Stimulated activated CD8-positive, alpha-beta memory T cell treated with anti-CD3 and anti-CD28 coated beads, Interleukin-4, amount 100 ng/mL, for 24 hours (primary cell): Measurements from ENCODE around the gene VWA3B.
"Not testable (repeated sequence)": the region's sequence is repeated elsewhere in the genome, so short reads cannot be mapped to it uniquely, and the experiment has no call there.

Experiments
- DNase-seq: peaks from one replicate; pipeline ENCODE4 v3.0.0-alpha.2; 2020; ENCODE audit warnings: low read depth

VWA3B gene

GRCh38 chr2:98253461-98254070, 166.6 kb downstream of the VWA3B start:
- no peak for DNase-seq

DNA sequence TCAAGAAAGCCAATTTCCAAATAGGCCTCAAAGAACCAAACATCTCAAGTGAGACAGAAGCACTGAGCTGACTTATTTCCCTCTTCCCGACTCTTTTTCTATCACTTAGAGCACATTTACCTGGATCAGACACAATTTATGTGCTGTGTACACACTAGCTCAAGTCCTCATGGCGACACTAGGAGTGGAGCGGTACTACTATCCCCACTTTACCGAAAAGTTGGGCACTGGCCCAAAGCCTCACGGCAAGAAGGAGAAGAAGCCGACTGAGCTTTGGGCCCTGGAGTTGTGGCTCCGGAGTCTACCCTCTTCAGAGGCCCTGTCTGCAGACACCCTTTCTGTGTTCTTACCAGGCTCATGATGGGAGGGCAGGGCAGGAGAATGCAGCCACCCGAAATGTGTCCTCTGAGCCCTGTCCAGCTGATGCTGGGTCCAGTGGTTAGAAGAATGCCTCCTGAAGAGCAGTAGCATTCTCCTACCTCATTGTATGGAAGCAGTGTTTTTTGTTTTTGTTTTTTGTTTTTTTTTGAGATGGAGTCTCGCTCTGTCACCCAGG, 167.6 kb downstream of the VWA3B start:
- no peak for DNase-seq

DNA sequence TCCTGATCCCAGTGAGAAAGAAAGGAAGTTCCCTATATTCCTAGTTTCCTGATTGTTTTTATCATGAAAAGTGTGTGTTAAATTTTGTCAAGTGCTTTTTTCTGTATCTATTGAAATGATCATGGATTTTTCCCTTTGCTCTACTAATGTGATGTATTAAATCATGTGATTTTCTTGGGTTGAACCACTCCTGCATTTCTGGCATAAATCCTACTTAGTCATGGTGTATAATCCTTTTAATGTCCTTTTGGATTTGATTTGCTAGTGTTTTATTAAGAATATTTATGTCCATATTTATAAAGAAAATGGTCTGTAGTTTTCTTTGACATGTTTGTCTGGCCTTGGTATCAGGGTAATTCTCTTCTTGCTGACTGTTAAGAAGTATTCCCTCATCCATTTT, 171.9 kb downstream of the VWA3B start:
- no peak for DNase-seq

DNA sequence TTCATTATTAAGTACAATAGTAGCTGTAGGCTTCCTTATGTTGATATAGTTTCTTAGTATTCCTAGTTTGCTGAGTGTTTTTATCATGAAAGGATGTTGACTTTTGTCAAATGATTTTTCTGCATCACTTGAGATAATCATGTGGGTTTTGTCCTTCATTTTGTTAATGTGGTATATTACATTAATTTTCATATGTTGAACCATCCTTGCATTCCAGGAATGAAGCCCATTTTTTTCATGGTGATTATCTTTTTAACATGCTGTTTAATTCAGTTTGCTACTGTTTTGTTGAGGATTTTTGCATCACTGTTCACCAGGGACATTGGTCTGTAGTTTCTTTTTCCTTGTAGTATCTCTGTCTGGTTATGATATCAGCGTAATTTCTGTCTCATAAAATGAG, 176.4 kb downstream of the VWA3B start:
- DNase-seq, result no peak

DNA sequence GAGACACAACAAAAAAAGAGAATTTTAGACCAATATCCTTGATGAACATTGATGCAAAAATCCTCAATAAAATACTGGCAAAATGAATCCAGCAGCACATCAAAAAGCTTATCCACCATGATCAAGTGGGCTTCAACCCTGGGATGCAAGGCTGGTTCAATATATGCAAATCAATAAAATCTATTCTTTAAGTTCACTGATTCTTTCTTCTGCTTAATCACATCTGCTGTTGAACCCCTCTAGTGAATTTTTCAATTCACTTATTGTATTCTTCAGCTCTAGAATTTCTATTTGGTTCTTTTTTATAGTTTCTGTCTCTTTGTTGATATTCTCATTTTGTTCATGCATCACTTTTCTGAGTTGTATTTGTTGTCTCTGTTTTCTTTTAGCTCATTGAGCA, 181.3 kb downstream of the VWA3B start:
- DNase-seq, result not testable (repeated sequence)

DNA sequence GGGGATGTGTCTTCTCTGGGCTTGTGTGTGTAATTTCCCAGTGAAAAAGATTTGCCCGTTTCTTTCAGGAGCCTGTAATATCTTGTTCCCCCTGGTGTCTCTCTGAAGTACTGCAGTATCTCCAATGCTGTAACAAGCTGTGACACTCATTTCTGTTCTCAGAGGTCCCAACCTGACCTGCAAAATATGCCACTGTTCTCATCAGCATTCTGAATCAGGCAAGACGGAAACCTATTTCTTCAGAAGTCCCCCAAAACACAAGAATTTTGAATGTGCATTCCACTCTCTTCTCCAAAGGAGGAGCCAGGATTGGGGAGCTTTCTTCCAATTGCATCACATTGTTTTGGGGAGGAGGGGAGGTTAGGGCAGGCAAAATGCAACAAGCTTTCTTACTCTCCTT, 182.3 kb downstream of the VWA3B start:
- no peak for DNase-seq

- DNase-seq, result no peak
Measured at GRCh38 chr2:98269830-98270229, 182.9 kb downstream of the VWA3B start.

GRCh38 chr2:98277162-98277859, 190.3 kb downstream of the VWA3B start:
- no peak for DNase-seq

- DNase-seq, result no peak
Measured at GRCh38 chr2:98278074-98278473, 191.1 kb downstream of the VWA3B start.

GRCh38 chr2:98280376-98281102, 193.6 kb downstream of the VWA3B start:
- DNase-seq, result no peak

- DNase-seq, result no peak
Measured at GRCh38 chr2:98281607-98282006, 194.6 kb downstream of the VWA3B start.

DNA sequence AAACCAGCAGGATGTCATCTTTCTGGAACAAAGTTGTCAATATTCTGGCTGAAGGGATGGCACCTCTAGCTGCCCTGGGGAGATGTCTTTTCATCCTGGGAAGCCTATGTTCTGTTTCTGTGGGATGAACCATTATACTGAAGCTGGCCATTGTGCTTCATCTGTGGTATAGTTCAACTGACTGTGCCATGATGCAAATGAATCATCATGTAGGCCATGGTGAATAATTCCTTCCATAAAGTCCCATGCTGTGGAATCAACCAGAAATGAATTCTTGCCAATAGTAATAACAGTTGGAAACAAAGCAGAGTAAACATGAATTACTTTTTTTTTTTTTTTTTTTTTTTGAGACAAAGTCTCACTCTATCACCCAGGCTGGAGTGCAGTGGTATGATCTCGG, 195.1 kb downstream of the VWA3B start:
- no peak for DNase-seq

GRCh38 chr2:98293030-98293429, 206.1 kb downstream of the VWA3B start:
- no peak for DNase-seq

DNA sequence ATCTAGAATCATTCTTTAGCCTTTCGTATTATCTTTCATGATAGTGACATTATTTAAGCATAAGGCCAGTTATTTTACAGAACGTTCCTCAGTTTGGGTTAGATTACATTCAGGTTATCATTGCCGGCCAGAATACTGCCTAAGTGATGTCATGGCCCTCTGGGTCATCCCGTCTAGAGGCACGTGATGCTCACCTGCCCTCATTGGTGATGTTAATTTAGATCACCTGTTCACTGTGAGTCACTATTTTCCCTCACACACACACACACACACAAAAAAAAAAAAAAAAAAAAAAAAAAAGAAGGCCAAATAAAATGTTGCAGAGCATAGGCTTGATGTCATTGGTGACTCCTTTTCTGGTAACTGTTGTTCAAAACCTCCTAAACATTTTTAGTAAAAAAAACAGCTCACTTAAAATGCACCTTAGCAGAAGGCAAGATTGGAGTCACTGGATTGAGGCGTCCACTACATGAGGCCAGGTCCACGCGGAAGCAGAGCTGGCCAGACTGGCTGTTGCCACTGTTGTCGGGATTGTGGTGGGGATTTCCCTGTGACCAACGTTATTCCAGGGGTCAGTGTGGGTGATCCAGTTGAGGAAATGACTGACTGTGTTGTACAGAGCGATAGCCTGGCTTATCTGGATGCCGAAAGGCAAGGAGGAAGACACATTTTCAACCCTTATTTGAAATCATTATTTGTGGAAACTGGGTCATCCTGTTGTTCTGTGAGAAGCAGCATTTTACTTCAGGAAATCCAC, 207.1 kb downstream of the VWA3B start:
- DNase-seq, result no peak

- DNase-seq, result no peak
Measured at GRCh38 chr2:98294711-98295110, 207.7 kb downstream of the VWA3B start.

GRCh38 chr2:98295275-98295674, 208.3 kb downstream of the VWA3B start:
- DNase-seq, result no peak

GRCh38 chr2:98295721-98296414, 208.9 kb downstream of the VWA3B start:
- DNase-seq, result no peak

DNA sequence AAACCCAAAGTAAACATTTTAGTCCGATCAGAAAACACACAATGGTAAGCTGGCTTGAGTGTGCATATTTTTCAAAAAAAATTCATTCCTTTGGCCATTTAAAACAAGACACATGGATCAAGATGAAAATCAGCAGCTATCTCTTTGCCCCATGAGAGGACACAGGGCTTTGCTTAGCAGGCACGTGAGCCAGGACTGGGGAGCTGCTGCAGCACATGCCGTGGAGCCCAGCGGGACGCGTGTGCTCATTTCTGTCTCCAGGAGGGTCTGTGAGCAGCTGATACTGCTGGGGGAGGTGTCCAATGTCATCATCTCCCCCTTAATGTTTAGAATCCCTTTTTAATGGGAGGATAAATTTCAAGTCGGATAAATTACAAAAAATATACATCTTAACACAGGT, 209.5 kb downstream of the VWA3B start:
- no peak for DNase-seq

GRCh38 chr2:98297817-98298682, 211.1 kb downstream of the VWA3B start:
- no peak for DNase-seq

DNA sequence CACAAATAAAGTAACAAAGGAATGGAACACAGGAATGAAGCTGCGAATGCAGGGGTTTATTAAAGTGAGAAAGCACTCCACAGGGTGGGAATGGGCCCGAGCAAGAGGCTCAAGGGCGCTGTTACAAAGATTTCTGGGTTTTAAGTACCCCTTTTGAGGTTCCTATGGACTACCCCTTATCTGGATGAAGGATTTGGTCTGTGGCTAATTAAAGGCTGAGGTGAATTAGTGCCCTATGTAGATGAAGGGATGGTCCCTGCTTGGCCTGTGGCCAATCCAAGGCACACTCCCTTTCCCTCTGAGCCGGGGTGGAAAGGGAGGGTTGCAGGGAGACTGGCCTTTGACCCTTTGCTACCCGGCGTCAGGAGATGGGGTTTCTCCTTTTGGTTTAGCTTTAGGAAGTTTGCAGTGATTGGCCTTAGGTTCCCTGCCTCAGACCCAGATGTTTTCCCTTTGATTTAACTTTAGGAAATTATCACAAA, 211.8 kb downstream of the VWA3B start:
- no peak for DNase-seq
